ENCODE data around the gene CDH22.

The CDH22 gene

GRCh38 chr20:46305973-46306360 lies 2.3 kb downstream of the CDH22 start:
- no peak overlapping the region for H3K4me3 ChIP-seq (ENCODE audit: low read depth, low read length)
- DNase-seq (ENCODE audit: low read depth): no peak
- TF ChIP-seq CTCF (IDR thresholded peaks at IDR 0.05; ENCODE audit: control insufficient read depth, extremely low read depth, insufficient read depth): no peak

GRCh38 chr20:46305331-46305972 lies 2.8 kb downstream of the CDH22 start:
- DNase-seq (ENCODE audit: low read depth): peak; percentile 60

GRCh38 chr20:46304852-46305251 lies 3.4 kb downstream of the CDH22 start:
- no peak for DNase-seq (ENCODE audit: low read depth)
- TF ChIP-seq CTCF (IDR thresholded peaks at IDR 0.05; ENCODE audit: control insufficient read depth, extremely low read depth, insufficient read depth): no peak
- H3K4me3 ChIP-seq (ENCODE audit: low read depth, low read length): no peak overlapping the region

More at GRCh38 chr20:46305331-46305972, 2.8 kb downstream of the CDH22 start:
- H3K4me3 ChIP-seq (ENCODE audit: low read depth, low read length): no peak overlapping the region
- no peak for TF ChIP-seq CTCF (IDR thresholded peaks at IDR 0.05; ENCODE audit: control insufficient read depth, extremely low read depth, insufficient read depth)

- no peak overlapping the region for H3K4me3 ChIP-seq (ENCODE audit: low read depth, low read length)
- no peak for DNase-seq (ENCODE audit: low read depth)
- no peak for TF ChIP-seq CTCF (IDR thresholded peaks at IDR 0.05; ENCODE audit: control insufficient read depth, extremely low read depth, insufficient read depth)
Observed at GRCh38 chr20:46304361-46304760, 3.9 kb downstream of the CDH22 start.

- no peak overlapping the region for H3K4me3 ChIP-seq (ENCODE audit: low read depth, low read length)
- DNase-seq (ENCODE audit: low read depth): no peak
- TF ChIP-seq CTCF (IDR thresholded peaks at IDR 0.05; ENCODE audit: control insufficient read depth, extremely low read depth, insufficient read depth): no peak
Observed at GRCh38 chr20:46303176-46303956, 4.9 kb downstream of the CDH22 start.

GRCh38 chr20:46302106-46302505 lies 6.2 kb downstream of the CDH22 start:
- H3K4me3 ChIP-seq (ENCODE audit: low read depth, low read length): no peak overlapping the region
- TF ChIP-seq CTCF (IDR thresholded peaks at IDR 0.05; ENCODE audit: control insufficient read depth, extremely low read depth, insufficient read depth): no peak
- no peak for DNase-seq (ENCODE audit: low read depth)

All from LNCaP clone FGC (cell line).